Measurements from ENCODE around the gene ME3.

DNA sequence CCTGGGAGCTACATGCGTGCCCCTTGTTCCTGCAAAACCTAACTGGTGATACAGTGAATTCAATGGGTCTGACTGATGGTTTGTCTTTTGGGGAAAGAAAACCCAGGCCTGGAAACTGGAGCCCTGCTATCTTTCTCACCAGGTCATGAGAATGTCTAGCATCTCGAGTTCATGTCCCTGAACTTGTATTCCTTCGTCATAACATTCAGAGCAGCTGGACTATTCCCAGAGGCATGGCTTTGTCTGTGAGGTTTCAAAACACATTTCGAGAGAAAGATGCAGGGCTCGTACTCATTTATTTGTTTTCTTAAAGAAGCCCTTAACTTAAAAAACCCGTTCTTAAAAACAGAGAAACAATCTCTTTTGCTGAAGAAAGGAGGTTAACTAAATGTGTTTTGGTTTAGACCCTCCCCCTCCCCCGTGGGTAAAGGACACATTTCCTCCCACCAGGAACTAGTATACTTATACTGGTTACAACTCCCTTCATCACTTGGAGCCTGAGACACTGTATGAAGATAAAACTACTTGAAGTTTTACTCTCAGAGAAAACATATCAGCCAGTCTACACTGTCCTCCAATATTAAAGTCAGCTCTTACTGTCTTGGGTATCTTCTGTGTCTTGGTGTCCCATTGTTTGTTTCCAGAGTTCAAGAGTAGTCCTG, 43.2 kb downstream of the ME3 start:
- TF ChIP-seq, protein P1, sequence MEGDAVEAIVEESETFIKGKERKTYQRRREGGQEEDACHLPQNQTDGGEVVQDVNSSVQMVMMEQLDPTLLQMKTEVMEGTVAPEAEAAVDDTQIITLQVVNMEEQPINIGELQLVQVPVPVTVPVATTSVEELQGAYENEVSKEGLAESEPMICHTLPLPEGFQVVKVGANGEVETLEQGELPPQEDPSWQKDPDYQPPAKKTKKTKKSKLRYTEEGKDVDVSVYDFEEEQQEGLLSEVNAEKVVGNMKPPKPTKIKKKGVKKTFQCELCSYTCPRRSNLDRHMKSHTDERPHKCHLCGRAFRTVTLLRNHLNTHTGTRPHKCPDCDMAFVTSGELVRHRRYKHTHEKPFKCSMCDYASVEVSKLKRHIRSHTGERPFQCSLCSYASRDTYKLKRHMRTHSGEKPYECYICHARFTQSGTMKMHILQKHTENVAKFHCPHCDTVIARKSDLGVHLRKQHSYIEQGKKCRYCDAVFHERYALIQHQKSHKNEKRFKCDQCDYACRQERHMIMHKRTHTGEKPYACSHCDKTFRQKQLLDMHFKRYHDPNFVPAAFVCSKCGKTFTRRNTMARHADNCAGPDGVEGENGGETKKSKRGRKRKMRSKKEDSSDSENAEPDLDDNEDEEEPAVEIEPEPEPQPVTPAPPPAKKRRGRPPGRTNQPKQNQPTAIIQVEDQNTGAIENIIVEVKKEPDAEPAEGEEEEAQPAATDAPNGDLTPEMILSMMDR (conservative IDR thresholded peaks at IDR 0.05; ENCODE audit: low read depth, low read length) = no peak
- no peak for TF ChIP-seq EZH2 (IDR thresholded peaks at IDR 0.05; ENCODE audit: low read length, unreplicated experiment)
